A549 (cell line): ENCODE measurements around the gene RTN4. TPM values are rescaled to one million over a fixed set of nuclear protein-coding genes. Genes with fewer than 3 reads are reported as not detected.
A peak's percentile ranks its signal among the peaks of the same experiment; 100 is the strongest.

ENCODE experiments used
- ATAC-seq, 2 experiments: fragments of 200-7000 bp in 1 of 2; fragments of >200 bp in 1 of 2; cut with Nextera tagmentation in 1 of 2; cut with Tn5 transposase in 1 of 2; 3 replicates each; pipeline versions ENCODE4 v1.8.0 to v1.9.1; 2018 to 2020; ENCODE audit warnings: mild to moderate bottlenecking in 1 of 2, moderate library complexity in 1 of 2
- CTCF ChIA-PET: fragments of 300-600 bp; sonication (Branson Sonifier 250); formaldehyde crosslinking; extraction: SDS; loops from one replicate; lab custom pipeline; 2021; ENCODE audit warnings: antibody characterized with exemption, inconsistent platforms; lab: Yijun Ruan, JAX
- POLR2A ChIA-PET: fragments of 350-600 bp; formaldehyde crosslinking; extraction: SDS; loops from one replicate; lab custom pipeline; 2021; ENCODE audit warnings: antibody characterized with exemption, inconsistent platforms; lab: Yijun Ruan, JAX
- DNase-seq, 2 experiments: peaks; one replicate each; pipeline versions ENCODE4 v3.0.0 to v3.0.0-alpha.2; 2011 to 2016; ENCODE audit warnings: low read depth in 1 of 2, low spot score in 1 of 2
- FAIRE-seq: peaks from 2 replicates; lab custom pipeline; 2011; peaks lifted over from hg19 to GRCh38; lab: Jason Lieb, UNC
- H3K27ac ChIP-seq, 2 experiments: fragments of >200 bp; sonication (Bioruptor Twin); formaldehyde crosslinking; 3 replicates each; pipeline ENCODE4 v1.5.1; 2016 to 2017
- H3K4me1 ChIP-seq: fragments of >200 bp; sonication (Bioruptor Twin); formaldehyde crosslinking; 3 replicates; pipeline ENCODE4 v1.6.1; 2016
- H3K4me2 ChIP-seq: fragments of >200 bp; sonication (Bioruptor Twin); formaldehyde crosslinking; 3 replicates; pipeline ENCODE4 v1.6.1; 2016
- H3K4me3 ChIP-seq: fragments of >200 bp; sonication (Bioruptor Twin); formaldehyde crosslinking; 3 replicates; pipeline ENCODE4 v1.5.1; 2016
- H3K9me3 ChIP-seq: fragments of >200 bp; sonication (Bioruptor Twin); formaldehyde crosslinking; 3 replicates; pipeline ENCODE4 v1.6.1; 2016
- ATOH8 ChIP-seq: fragments of 250-450 bp; sonication (Bioruptor Pico); IDR thresholded peaks from 2 replicates; pipeline ENCODE4 v1.5.0; 2020; ENCODE audit warnings: low read depth, mild to moderate bottlenecking, moderate library complexity
- CBX2 ChIP-seq: fragments of 200-600 bp; sonication (generic); IDR thresholded peaks from 2 replicates; pipeline ENCODE4 v1.6.1; 2016; ENCODE audit warnings: low read depth, mild to moderate bottlenecking, borderline replicate concordance
- CBX8 ChIP-seq: fragments of 200-600 bp; sonication (generic); IDR thresholded peaks from 2 replicates; pipeline ENCODE4 v1.6.1; 2016
- CEBPB ChIP-seq, 2 experiments: fragments of >200 bp in 1 of 2; sonication (Bioruptor Twin) in 1 of 2; formaldehyde crosslinking in 1 of 2; IDR thresholded peaks; 2 replicates each; pipeline ENCODE4 v1.6.1; 2012 to 2016
- CHD2 ChIP-seq: fragments of 150-350 bp; IDR thresholded peaks from 2 replicates; pipeline ENCODE4 v1.6.1; 2014; ENCODE audit warnings: low read length; ENCODE audit not compliant: partially characterized antibody
- EHF ChIP-seq: fragments of 250-450 bp; sonication (Bioruptor Pico); IDR thresholded peaks from 2 replicates; pipeline ENCODE4 v1.5.0; 2020; ENCODE audit warnings: mild to moderate bottlenecking
- EHMT2 ChIP-seq: fragments of 200-600 bp; sonication (generic); IDR thresholded peaks from 2 replicates; pipeline ENCODE4 v1.6.1; 2016; ENCODE audit warnings: antibody characterized with exemption, low read depth, mild to moderate bottlenecking, moderate library complexity
- ESRRA ChIP-seq: fragments of 150-350 bp; IDR thresholded peaks from 2 replicates; pipeline ENCODE4 v1.6.1; 2014; ENCODE audit warnings: mild to moderate bottlenecking, low read length, borderline replicate concordance
- FOSL2 ChIP-seq, 2 experiments: fragments of 450-650 bp in 1 of 2; fragments of >200 bp in 1 of 2; sonication (Bioruptor Twin) in 1 of 2; formaldehyde crosslinking; IDR thresholded peaks; 2 replicates each; pipeline versions ENCODE4 v1.5.0 to v1.6.1; 2016 to 2020; ENCODE audit warnings: mild to moderate bottlenecking in 1 of 2, moderate library complexity in 1 of 2
- GATA3 ChIP-seq: IDR thresholded peaks from 2 replicates; pipeline ENCODE4 v1.6.1; 2012; ENCODE audit warnings: borderline replicate concordance
- HES2 ChIP-seq: fragments of >200 bp; sonication (Bioruptor Twin); formaldehyde crosslinking; IDR thresholded peaks from 2 replicates; pipeline ENCODE4 v1.6.1; 2016
- HEYL ChIP-seq: fragments of 250-450 bp; sonication (Bioruptor Pico); IDR thresholded peaks from 2 replicates; pipeline ENCODE4 v1.8.0; 2021; ENCODE audit warnings: mild to moderate bottlenecking, moderate library complexity
- HMGXB4 ChIP-seq: fragments of 250-450 bp; sonication (Bioruptor Pico); IDR thresholded peaks from 2 replicates; pipeline ENCODE4 v1.5.0; 2021; ENCODE audit warnings: mild to moderate bottlenecking, moderate library complexity, borderline replicate concordance
- HOXA7 ChIP-seq: fragments of 250-450 bp; sonication (Bioruptor Pico); IDR thresholded peaks from 2 replicates; pipeline ENCODE4 v1.5.0; 2020; ENCODE audit warnings: mild to moderate bottlenecking, moderate library complexity
- HOXB13 ChIP-seq: fragments of 250-450 bp; sonication (Bioruptor Pico); IDR thresholded peaks from 2 replicates; pipeline ENCODE4 v1.5.0; 2020; ENCODE audit warnings: low read depth, mild to moderate bottlenecking, moderate library complexity
- HOXB5 ChIP-seq: fragments of 250-450 bp; sonication (Bioruptor Pico); IDR thresholded peaks from 2 replicates; pipeline ENCODE4 v1.5.0; 2020; ENCODE audit warnings: mild to moderate bottlenecking, moderate library complexity
- KDM5A ChIP-seq: fragments of 200-600 bp; sonication (generic); IDR thresholded peaks from 2 replicates; pipeline ENCODE4 v1.6.1; 2016; ENCODE audit warnings: antibody characterized with exemption, mild to moderate bottlenecking
- MAFK ChIP-seq: fragments of 450-650 bp; IDR thresholded peaks from 2 replicates; pipeline ENCODE4 v1.6.1; 2014; ENCODE audit not compliant: partially characterized antibody
- MAZ ChIP-seq: fragments of 150-350 bp; IDR thresholded peaks from 2 replicates; pipeline ENCODE4 v1.6.1; 2014; ENCODE audit warnings: antibody characterized with exemption, low read depth, low read length, borderline replicate concordance
- NPAS2 ChIP-seq: fragments of 250-450 bp; sonication (Bioruptor Pico); IDR thresholded peaks from 2 replicates; pipeline ENCODE4 v1.8.0; 2022; ENCODE audit warnings: mild to moderate bottlenecking, moderate library complexity, borderline replicate concordance
- PHF8 ChIP-seq: fragments of 200-600 bp; sonication (generic); IDR thresholded peaks from 2 replicates; pipeline ENCODE4 v1.6.1; 2016; ENCODE audit warnings: low read depth, mild to moderate bottlenecking, antibody characterized with exemption, moderate library complexity, borderline replicate concordance
- POLR2AphosphoS2 ChIP-seq: conservative IDR thresholded peaks from 2 replicates; pipeline ENCODE4 v1.6.1; 2012; ENCODE audit warnings: low read length, improper control_type of control experiment, inconsistent platforms
- RAD21 ChIP-seq, 2 experiments: fragments of >200 bp in 1 of 2; sonication (Bioruptor Twin) in 1 of 2; formaldehyde crosslinking in 1 of 2; IDR thresholded peaks in 1 of 2; conservative IDR thresholded peaks in 1 of 2; 2 replicates in 1 of 2; 3 replicates in 1 of 2; pipeline ENCODE4 v1.6.1; 2012 to 2018; ENCODE audit warnings: inconsistent platforms in 1 of 2
- RCOR1 ChIP-seq: fragments of 150-350 bp; IDR thresholded peaks from 2 replicates; pipeline ENCODE4 v1.6.1; 2014; ENCODE audit warnings: antibody characterized with exemption, low read length, low read depth
- RFX5 ChIP-seq: fragments of 450-650 bp; IDR thresholded peaks from 2 replicates; pipeline ENCODE4 v1.7.1; 2014; ENCODE audit warnings: antibody characterized with exemption, mild to moderate bottlenecking, moderate library complexity
- TP53 ChIP-seq: fragments of 250-450 bp; sonication (Bioruptor Pico); IDR thresholded peaks from 2 replicates; pipeline ENCODE4 v1.5.0; 2021; ENCODE audit warnings: mild to moderate bottlenecking, moderate library complexity
- ZC3H11A ChIP-seq: fragments of 450-650 bp; IDR thresholded peaks from 2 replicates; pipeline ENCODE4 v1.6.1; 2014; ENCODE audit warnings: antibody characterized with exemption, mild to moderate bottlenecking
- ZSCAN20 ChIP-seq: fragments of 250-450 bp; sonication (Bioruptor Pico); IDR thresholded peaks from 2 replicates; pipeline ENCODE4 v1.8.0; 2022; ENCODE audit warnings: mild to moderate bottlenecking, moderate library complexity
- WGBS: methylation state at CpG from one replicate; pipeline ENCODE4 v1.1.6; 2017; ENCODE audit errors: missing lambda C conversion rate; 5-methylcytosine and 5-hydroxymethylcytosine counted together
- polyA plus RNA-seq, 4 experiments: library from polyadenylated mRNA; depleted of rRNA in 3 of 4; stranded (reverse); fragments of >200 nt; fragmentation: RNase III in 1 of 4; extraction: RNeasy Plus Mini Kit Qiagen cat#74134 plus additional on column Dnase treatment in 1 of 4; gene quantifications; 2 replicates in 3 of 4; 3 replicates in 1 of 4; pipeline ENCODE4 v1.2.3, GENCODE V29; 2011 to 2017
- TF ChIP-seq, protein P1 (sequence below): IDR thresholded peaks from 2 replicates; pipeline ENCODE4 v1.6.1; 2012

The RTN4 gene
- polyA plus RNA-seq, 2 of the 4 experiments (the other 2 are of a cell fraction) = 302 to 403 TPM

GRCh38 chr2:54947136-54947535, 103.1 kb downstream of the RTN4 start:
- no peak for ATAC-seq
- POLR2A ChIA-PET = no interaction called here
- WGBS = 70% methylated on average over 11 of the region's 11 CpGs
- H3K4me3 ChIP-seq = no peak overlapping the region
- DNase-seq = no peak
- no peaks in the 10 kb centered on the region for H3K9me3 ChIP-seq
- H3K4me1 ChIP-seq = no peaks in the 10 kb centered on the region; the same call in 2 of the 3 replicates
- H3K27ac ChIP-seq = no peak overlapping the region
- H3K4me2 ChIP-seq = no peak overlapping the region
- FAIRE-seq = no peak
- no peak for TF ChIP-seq KDM5A
- TF ChIP-seq HOXA7 (CRISPR knock-in tag) = no peak
- TF ChIP-seq NPAS2 (CRISPR knock-in tag) = no peak
- no peak for TF ChIP-seq RCOR1
- no peak for TF ChIP-seq CHD2
- TF ChIP-seq RAD21 (conservative IDR thresholded peaks at IDR 0.05 in 1 of 2, IDR thresholded peaks at IDR 0.05 in 1 of 2) = no peak
- no peak for TF ChIP-seq HEYL (CRISPR knock-in tag)
- no peak for TF ChIP-seq TP53
- no peak for TF ChIP-seq EHMT2
- TF ChIP-seq HOXB13 (CRISPR knock-in tag) = no peak
- no peak for TF ChIP-seq PHF8
- CTCF ChIA-PET = interaction anchor here (1.7 kb wide), 1 partner anchor 14 kb away, joined by 5 read pairs; no protein-coding TSS in a partner anchor

DNA sequence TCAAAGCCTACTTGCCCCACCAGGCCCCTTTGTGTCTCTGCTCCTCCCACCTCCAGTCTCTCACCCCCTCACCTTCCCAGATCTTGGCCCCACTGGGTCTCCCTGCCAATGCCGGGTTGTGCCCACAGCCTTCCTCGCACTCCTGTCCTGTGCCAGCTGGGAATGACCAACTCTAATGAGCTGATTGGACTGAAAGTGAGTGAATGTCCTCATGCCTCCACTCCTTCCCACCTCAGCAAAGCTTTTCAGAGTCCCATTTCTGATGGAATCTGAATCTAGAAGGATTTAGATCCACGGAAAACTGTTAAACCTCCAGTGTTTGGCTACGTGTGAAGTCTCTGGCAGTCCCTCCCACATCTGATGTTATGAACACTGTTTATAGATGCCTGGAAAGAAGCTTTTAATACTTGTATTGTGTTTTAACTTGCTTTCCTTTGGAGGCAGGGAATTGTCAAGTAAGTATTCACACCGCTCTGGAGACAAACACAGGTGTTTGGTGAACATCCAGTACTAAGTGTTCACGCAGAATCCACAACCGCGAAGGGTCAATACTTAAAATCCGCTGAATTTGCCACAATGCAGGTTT, 103.9 kb downstream of the RTN4 start:
- ATAC-seq (no peak), DNase-seq (no peak), FAIRE-seq (no peak)
- Histone ChIP-seq H3K4me1 (no peaks in the 10 kb centered on the region), H3K27ac (peak overlapping the region in 1 of 2 experiments; percentile 21; a peak in 1 of 6 replicates), H3K9me3 (no peaks in the 10 kb centered on the region), H3K4me2 (no peak overlapping the region), H3K4me3 (no peak overlapping the region)
- WGBS = 83% methylated on average over 9 of the region's 9 CpGs
- POLR2A ChIA-PET = no interaction called here
- CTCF ChIA-PET = interaction anchor here (0.8 to 1.7 kb wide), 6 partner anchors 10 to 108 kb away, joined by 3 to 5 read pairs (median 3); no protein-coding TSS in a partner anchor
- TF ChIP-seq CBX2 = no peak
- TF ChIP-seq HES2 = no peak
- no peak for TF ChIP-seq FOSL2 (IDR thresholded peaks at IDR 0.05)
- no peak for TF ChIP-seq FOSL2 (CRISPR knock-in tag; IDR thresholded peaks at IDR 0.05)
- no peak for TF ChIP-seq MAFK
- no peak for TF ChIP-seq CEBPB (IDR thresholded peaks at IDR 0.05)
- TF ChIP-seq ZSCAN20 (CRISPR knock-in tag) = no peak
- no peak for TF ChIP-seq ZC3H11A
- TF ChIP-seq, protein P1, sequence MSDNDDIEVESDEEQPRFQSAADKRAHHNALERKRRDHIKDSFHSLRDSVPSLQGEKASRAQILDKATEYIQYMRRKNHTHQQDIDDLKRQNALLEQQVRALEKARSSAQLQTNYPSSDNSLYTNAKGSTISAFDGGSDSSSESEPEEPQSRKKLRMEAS = no peak
- no peak for TF ChIP-seq ESRRA
- TF ChIP-seq POLR2AphosphoS2 = no peak

DNA sequence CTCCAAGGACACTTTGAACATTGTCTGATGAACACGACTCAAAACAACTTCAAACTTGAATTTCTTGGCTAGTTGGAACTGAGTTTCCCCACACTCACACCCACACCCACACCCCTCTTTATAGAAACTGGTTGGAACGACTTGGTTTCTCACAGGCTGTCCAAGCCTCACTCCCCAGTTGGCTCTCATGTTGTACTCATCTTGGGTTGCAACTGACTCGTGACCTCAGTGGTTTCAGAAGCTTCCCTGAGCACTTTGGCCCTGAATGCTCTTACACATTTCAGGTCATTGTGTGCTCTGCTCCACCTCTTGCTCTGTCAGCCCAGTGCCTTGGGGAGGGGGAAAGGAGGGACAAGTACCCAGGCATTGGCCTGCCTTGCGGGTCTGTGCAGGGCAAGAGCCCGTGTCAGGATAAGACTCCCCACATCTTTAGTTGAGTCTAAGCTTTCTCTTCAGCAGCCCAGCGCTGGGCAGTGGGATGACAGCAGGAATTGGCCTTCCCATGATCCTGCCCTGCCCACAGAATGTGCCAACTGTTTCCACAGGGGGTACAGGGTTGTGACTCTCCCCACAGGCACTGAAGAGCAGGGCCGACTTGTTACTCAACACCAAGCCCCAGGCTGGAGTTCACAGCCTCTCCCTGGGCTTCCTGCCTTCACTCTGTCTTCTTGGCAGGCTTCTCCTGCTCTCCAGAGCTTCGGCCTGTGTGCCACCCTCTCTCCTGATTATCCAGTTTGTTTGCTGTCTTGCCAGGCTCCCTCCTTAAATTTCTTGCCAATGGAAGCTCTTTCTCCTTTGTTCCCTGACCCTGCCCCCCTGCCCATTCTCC, 104.6 kb downstream of the RTN4 start:
- WGBS = 63% methylated on average over 8 of the region's 8 CpGs
- H3K9me3 ChIP-seq = no peaks in the 10 kb centered on the region
- ATAC-seq (peak; percentile 21 to 48; a peak in 3 of 6 replicates), FAIRE-seq (no peak), DNase-seq (peak in 1 of 2 experiments; percentile 24)
- H3K27ac ChIP-seq = peak overlapping the region in 1 of 2 experiments; percentile 21; a peak in 1 of 6 replicates
- POLR2A ChIA-PET = no interaction called here
- CTCF ChIA-PET = interaction anchor here (0.8 to 1.7 kb wide), 6 partner anchors 11 to 107 kb away, joined by 3 to 5 read pairs (median 3); no protein-coding TSS in a partner anchor
- no peak overlapping the region for H3K4me3 ChIP-seq
- no peaks in the 10 kb centered on the region for H3K4me1 ChIP-seq
- H3K4me2 ChIP-seq = no peak overlapping the region
- no peak for TF ChIP-seq CBX8
- TF ChIP-seq ZSCAN20 (CRISPR knock-in tag) = no peak
- TF ChIP-seq KDM5A = no peak
- TF ChIP-seq HES2 = no peak
- TF ChIP-seq HOXB5 (CRISPR knock-in tag) = no peak
- no peak for TF ChIP-seq RAD21 (conservative IDR thresholded peaks at IDR 0.05 in 1 of 2, IDR thresholded peaks at IDR 0.05 in 1 of 2)
- no peak for TF ChIP-seq RFX5
- no peak for TF ChIP-seq CHD2
- no peak for TF ChIP-seq HMGXB4 (CRISPR knock-in tag)
- TF ChIP-seq ATOH8 (CRISPR knock-in tag) = no peak
- TF ChIP-seq MAZ = no peak
- no peak for TF ChIP-seq EHF
- TF ChIP-seq ZC3H11A = no peak
- TF ChIP-seq GATA3 = no peak
